HEK293T (cell line): ENCODE results near the gene TWIST2.

ENCODE experiments used
- BHLHE40 ChIP-seq: fragments of 450-650 bp; IDR thresholded peaks from 2 replicates; pipeline ENCODE4 v1.6.1; 2016; ENCODE audit warnings: mild to moderate bottlenecking, moderate library complexity, borderline replicate concordance
- FOXA1 ChIP-seq: fragments of 450-650 bp; IDR thresholded peaks from 2 replicates; pipeline ENCODE4 v1.6.1; 2016; ENCODE audit warnings: mild to moderate bottlenecking
- L3MBTL2 ChIP-seq: fragments of 450-650 bp; conservative IDR thresholded peaks from 2 replicates; pipeline ENCODE4 v1.6.1; 2016; ENCODE audit warnings: mild to moderate bottlenecking

DNA sequence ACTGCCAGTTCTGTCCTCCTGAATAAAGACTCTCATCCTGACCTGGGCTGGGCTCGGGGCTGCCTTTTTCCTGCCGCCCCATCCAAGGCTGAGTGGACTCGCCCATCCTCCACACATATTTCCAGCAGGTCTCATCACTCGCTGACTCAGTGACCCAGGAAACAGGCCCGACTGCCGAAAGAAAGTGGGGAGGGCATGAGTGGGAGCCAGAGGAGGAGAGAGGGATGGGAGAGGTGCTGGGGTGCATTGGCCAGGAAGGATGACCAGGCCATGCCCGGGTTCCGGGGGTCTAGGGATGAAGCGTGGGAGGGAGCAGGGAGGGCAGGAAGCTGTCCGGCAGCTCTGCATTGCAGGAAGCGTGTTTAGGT is 66.7 kb downstream of the TWIST2 start:
- no peak for TF ChIP-seq FOXA1
- TF ChIP-seq L3MBTL2: no peak
- no peak for TF ChIP-seq BHLHE40
